ENCODE data around the gene ZNF777.
"Not testable (repeated sequence)": the region's sequence is repeated elsewhere in the genome, so short reads cannot be mapped to it uniquely, and the experiment has no call there.

ZNF777 gene

GRCh38 chr7:149414745-149415390, 46.0 kb downstream of the ZNF777 start:
- no peaks in the 10 kb centered on the region for H3K4me1 ChIP-seq (ENCODE audit: control insufficient read depth, insufficient read depth, low read length)
- H3K36me3 ChIP-seq (ENCODE audit: control insufficient read depth in 2 of 2, insufficient read depth in 1 of 2, low read length in 2 of 2): no peaks in the 10 kb centered on the region
- ChIA-PET POLR2A (no interaction called here), CTCF (no interaction called here)
- H3K27ac ChIP-seq (ENCODE audit: extremely low read depth, low read depth, low read length): no peak overlapping the region
- no peak overlapping the region for H3K4me3 ChIP-seq (ENCODE audit: low read depth, low read length)
- TF ChIP-seq TRIM28 (IDR thresholded peaks at IDR 0.05; ENCODE audit: borderline replicate concordance, low read length): no peak
- TF ChIP-seq, protein P1, sequence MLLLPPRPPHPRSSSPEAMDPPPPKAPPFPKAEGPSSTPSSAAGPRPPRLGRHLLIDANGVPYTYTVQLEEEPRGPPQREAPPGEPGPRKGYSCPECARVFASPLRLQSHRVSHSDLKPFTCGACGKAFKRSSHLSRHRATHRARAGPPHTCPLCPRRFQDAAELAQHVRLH (tag by site-specific recombination; IDR thresholded peaks at IDR 0.05): no peak
- TF ChIP-seq TSHZ1 (tag by site-specific recombination; IDR thresholded peaks at IDR 0.05; ENCODE audit: borderline replicate concordance): no peak
- no peak for TF ChIP-seq BCL6B (tag by site-specific recombination; IDR thresholded peaks at IDR 0.05)
- no peak for TF ChIP-seq ZNF10 (tag by site-specific recombination; IDR thresholded peaks at IDR 0.05)
- no peak for TF ChIP-seq ZNF514 (tag by site-specific recombination; IDR thresholded peaks at IDR 0.05)
- no peak for TF ChIP-seq ZNF521 (tag by site-specific recombination; IDR thresholded peaks at IDR 0.05)
- TF ChIP-seq ZNF146 (tag by site-specific recombination; IDR thresholded peaks at IDR 0.05): no peak
- TF ChIP-seq ZNF354C (tag by site-specific recombination; IDR thresholded peaks at IDR 0.05; ENCODE audit: borderline replicate concordance, low read depth): no peak
- no peak for TF ChIP-seq ZNF223 (tag by site-specific recombination; IDR thresholded peaks at IDR 0.05)
- no peak for TF ChIP-seq ZNF548 (tag by site-specific recombination; IDR thresholded peaks at IDR 0.05)
- no peak for TF ChIP-seq ZNF830 (tag by site-specific recombination; IDR thresholded peaks at IDR 0.05; ENCODE audit: low read depth)
- TF ChIP-seq, protein P2, sequence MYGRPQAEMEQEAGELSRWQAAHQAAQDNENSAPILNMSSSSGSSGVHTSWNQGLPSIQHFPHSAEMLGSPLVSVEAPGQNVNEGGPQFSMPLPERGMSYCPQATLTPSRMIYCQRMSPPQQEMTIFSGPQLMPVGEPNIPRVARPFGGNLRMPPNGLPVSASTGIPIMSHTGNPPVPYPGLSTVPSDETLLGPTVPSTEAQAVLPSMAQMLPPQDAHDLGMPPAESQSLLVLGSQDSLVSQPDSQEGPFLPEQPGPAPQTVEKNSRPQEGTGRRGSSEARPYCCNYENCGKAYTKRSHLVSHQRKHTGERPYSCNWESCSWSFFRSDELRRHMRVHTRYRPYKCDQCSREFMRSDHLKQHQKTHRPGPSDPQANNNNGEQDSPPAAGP (tag by site-specific recombination; IDR thresholded peaks at IDR 0.05): no peak
- TF ChIP-seq KLF16 (tag by site-specific recombination; IDR thresholded peaks at IDR 0.05): no peak
- no peak for TF ChIP-seq ZNF747 (tag by site-specific recombination; IDR thresholded peaks at IDR 0.05)
- no peak for TF ChIP-seq ZNF843 (tag by site-specific recombination; IDR thresholded peaks at IDR 0.05)
- TF ChIP-seq WT1 (tag by site-specific recombination; IDR thresholded peaks at IDR 0.05): no peak
- no peaks in the 10 kb centered on the region for H3K9me3 ChIP-seq (ENCODE audit: control insufficient read depth, insufficient read depth, low read depth, low read length)

DNA sequence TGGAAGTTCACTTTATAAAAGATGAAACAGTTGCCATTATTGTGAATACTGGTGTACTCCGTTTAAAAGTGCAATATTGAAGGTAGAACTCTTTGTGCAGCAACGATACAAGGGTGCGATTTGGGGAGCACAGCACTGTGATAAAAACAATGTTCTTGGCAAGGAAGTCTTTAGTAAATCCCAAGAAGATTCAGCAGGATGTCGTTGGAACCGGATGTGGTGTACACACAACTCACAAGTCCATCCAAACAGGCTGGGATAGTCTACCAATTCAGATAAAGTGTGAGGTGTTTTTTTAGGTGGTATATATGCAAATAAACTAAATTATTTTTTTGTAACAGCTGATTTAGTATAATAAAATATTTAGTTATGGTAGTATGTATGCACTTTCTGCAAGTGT, 46.7 kb downstream of the ZNF777 start:
- Histone ChIP-seq H3K36me3 (ENCODE audit: control insufficient read depth in 2 of 2, insufficient read depth in 1 of 2, low read length in 2 of 2) (no peaks in the 10 kb centered on the region), H3K4me3 (ENCODE audit: low read depth, low read length) (no peak overlapping the region), H3K9me3 (ENCODE audit: control insufficient read depth, insufficient read depth, low read depth, low read length) (no peaks in the 10 kb centered on the region), H3K4me1 (ENCODE audit: control insufficient read depth, insufficient read depth, low read length) (no peaks in the 10 kb centered on the region), H3K27ac (ENCODE audit: extremely low read depth, low read depth, low read length) (no peak overlapping the region)
- ChIA-PET POLR2A (no interaction called here), CTCF (no interaction called here)
- TF ChIP-seq PRDM1 (tag by site-specific recombination; IDR thresholded peaks at IDR 0.05) (no peak), ZNF776 (tag by site-specific recombination; IDR thresholded peaks at IDR 0.05; ENCODE audit: borderline replicate concordance) (no peak), ZNF157 (tag by site-specific recombination; IDR thresholded peaks at IDR 0.05) (no peak), ZNF214 (tag by site-specific recombination; IDR thresholded peaks at IDR 0.05; ENCODE audit: borderline replicate concordance) (no peak), ZNF585B (tag by site-specific recombination; IDR thresholded peaks at IDR 0.05) (no peak), OSR2 (tag by site-specific recombination; IDR thresholded peaks at IDR 0.05) (no peak), ZNF843 (tag by site-specific recombination; IDR thresholded peaks at IDR 0.05) (no peak), KLF16 (tag by site-specific recombination; IDR thresholded peaks at IDR 0.05) (no peak), HOXA7 (CRISPR knock-in tag; IDR thresholded peaks at IDR 0.05; ENCODE audit: borderline replicate concordance) (no peak), ZNF707 (tag by site-specific recombination; IDR thresholded peaks at IDR 0.05) (no peak), ZNF677 (tag by site-specific recombination; IDR thresholded peaks at IDR 0.05) (no peak)

DNA sequence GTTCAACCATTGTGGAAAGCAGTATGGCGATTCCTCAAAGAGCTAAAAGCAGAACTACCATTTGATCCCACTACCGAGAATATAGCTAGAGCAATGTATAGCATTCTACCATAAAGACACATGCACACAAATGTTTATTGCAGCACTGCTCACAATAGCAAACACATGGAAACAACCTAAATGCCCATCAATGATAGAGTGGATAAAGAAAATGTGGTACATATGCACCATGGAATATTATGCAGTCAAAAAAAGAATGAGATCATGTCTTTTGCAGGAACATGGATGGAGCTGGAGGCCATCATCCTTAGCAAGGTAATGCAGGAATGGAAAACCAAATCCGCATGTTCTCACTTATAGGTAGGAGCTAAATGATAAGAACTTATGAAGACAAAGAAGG, 47.8 kb downstream of the ZNF777 start:
- H3K4me3 ChIP-seq (ENCODE audit: low read depth, low read length); H3K36me3 ChIP-seq (ENCODE audit: control insufficient read depth in 2 of 2, insufficient read depth in 1 of 2, low read length in 2 of 2); H3K9me3 ChIP-seq (ENCODE audit: control insufficient read depth, insufficient read depth, low read depth, low read length); H3K27ac ChIP-seq (ENCODE audit: extremely low read depth, low read depth, low read length); H3K4me1 ChIP-seq (ENCODE audit: control insufficient read depth, insufficient read depth, low read length); POLR2A ChIA-PET: not testable (repeated sequence)
- CTCF ChIA-PET: interaction anchor here (0.6 to 0.8 kb wide), 2 partner anchors 394 to 1831 kb away, joined by 3 read pairs; no protein-coding TSS in a partner anchor
